Measurements from ENCODE around the gene ZIC4. TPM values are rescaled to one million over a fixed set of nuclear protein-coding genes. Genes with fewer than 3 reads are reported as not detected.

ZIC4 gene
- total RNA-seq, 1 donor from 2014 or later: 0.99 TPM

DNA sequence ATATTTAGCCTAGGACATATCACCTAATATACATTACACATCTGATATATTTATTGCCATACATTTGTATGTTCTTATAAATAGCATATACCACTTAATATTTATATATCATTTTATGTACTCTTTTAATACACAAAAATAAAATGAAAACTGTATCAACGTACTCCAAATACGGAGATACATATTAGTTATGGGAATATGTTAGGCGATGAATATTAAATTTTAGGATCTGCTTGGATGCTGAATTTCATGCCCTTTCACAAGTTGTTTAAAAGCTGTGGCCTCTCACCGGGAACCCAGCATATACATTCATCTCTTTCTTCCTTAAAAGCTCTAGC is 50.6 kb downstream of the ZIC4 start:
- no peak for DNase-seq (ENCODE audit: low read depth, low spot score)

DNA sequence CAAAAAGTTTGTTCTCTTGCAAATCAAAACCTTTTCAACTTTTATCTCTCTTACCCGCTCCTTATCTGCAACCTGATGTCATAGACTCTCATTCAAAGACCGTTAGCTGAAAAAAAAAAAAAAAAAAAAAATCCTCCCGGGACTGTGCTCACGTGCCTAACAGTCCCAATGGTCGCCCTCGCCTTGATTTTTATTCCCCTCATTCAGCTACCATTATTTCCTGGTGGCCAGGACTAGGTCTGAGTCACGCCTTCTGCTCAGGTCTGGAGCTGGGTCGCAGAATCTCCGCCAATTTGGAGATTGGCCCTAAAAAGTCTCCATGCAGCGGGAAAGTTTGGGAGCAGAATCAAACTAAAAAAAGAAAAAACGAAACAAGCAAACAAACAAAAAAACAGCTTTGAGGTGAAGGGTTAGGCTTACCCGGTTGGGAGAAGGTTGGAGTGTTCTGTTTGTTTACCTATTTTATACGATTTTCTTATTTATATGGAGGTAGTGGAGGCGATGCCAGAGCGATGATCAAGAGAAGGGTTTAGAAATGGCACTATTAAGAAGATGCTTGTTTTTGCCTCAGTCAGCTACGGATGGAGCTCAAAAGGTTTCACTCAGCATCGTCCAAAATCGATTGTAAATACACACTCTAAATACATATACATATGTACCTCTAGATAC is 51.1 kb downstream of the ZIC4 start:
- no peak for DNase-seq (ENCODE audit: low read depth, low spot score)

DNA sequence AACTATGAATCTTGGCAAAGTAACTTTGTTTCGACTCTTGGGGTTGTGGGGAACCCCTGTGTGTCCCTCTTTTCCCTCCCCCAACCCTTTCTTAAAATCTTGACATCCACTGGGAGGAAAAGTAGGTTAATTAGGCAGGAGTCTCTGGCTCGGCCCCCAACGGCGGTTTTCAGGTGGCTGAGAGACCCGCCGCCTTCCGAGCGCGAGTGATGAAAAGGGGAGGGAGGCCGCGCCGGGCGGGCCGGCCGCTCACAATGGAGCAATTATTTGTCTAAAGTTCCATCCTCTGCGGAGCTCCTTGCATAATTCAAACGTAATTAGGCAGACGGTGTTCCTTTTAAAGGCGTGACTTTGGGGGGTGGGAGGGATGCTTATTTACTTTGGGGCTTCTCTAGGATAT is 51.7 kb downstream of the ZIC4 start:
- no peak for DNase-seq (ENCODE audit: low read depth, low spot score)

DNA sequence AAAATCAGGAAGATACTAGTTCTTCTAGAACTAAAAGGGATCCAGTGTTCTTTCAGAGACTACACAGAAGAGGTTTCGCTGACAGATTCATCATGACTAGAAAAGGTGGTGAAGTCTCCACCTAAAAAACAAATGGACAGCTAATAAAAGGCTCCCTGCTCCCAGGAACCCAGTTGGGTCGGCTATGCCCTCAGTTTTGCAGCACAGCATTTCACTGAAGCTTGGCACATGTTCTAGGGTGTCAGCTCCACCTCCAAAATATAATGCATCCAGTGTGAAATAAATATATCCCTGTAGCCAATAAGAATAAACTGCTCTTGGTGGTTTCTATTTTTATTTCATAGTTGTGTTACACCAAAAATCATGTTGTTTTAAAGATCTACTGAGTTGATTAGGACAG is 55.0 kb downstream of the ZIC4 start:
- DNase-seq (ENCODE audit: low read depth, low spot score): no peak

GRCh38 chr3:147348976-147349375 is 57.4 kb downstream of the ZIC4 start:
- DNase-seq (ENCODE audit: low read depth, low spot score): no peak

- no peak for DNase-seq (ENCODE audit: low read depth, low spot score)
Measured at GRCh38 chr3:147343926-147344325, 62.4 kb downstream of the ZIC4 start.

GRCh38 chr3:147341727-147342126 is 64.6 kb downstream of the ZIC4 start:
- no peak for DNase-seq (ENCODE audit: low read depth, low spot score)

DNA sequence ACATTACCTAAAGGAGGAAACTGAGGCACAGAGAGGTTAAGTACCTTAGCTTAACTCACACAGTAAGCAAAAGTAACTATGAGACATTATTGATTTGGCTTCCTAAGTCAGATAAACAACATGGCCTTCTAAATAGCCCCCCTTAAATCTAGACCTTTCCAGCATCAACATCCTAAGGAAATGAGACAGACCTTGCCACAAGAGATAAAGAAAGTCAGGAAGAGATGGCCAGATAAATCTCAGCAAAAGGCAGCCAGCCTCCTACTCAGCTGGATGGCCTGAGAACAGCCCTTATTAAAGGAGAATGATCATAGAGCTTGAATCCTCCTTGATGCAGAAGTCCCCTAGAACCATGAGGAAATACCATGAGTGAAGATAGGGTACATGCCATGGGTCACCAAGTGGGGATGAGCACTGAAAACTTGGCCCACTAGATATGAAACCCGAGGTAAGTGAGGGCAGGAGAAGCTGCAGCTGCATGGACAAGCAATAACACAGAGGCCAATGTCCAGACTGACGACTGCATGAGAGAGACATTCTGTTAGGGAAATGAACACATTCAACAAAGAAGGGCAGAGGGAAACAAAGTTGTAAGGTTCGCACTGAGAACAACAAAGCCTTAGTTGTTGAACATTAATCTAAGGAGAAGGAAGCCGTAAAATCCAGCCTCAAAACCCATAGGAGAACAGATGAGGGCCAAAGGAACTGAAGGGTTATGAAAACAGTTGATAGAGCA is 69.6 kb downstream of the ZIC4 start:
- DNase-seq (ENCODE audit: low read depth, low spot score): peak; percentile 71

Other genes starting within 250 kb of the ZIC4 start
- gene ZIC1, start 2.8 kb upstream of the ZIC4 start, total RNA-seq: 2.1 and 6.9 TPM in 2 replicates

Measured in pulmonary artery endothelial cell (primary cell).